Tibial artery (tissue), 4 donors: ENCODE results near the gene CCDC93.

Source experiments
- DNase-seq, 2 donors: peaks; one replicate each; pipeline ENCODE4 v3.0.0-alpha.2; 2019
- H3K27ac ChIP-seq, 2 donors: fragments of 200-600 bp; sonication (generic) in 1 of 2; 1 replicate in 1 of 2; 2 replicates in 1 of 2; pipeline ENCODE4 v1.5.1; 2018 to 2019; ENCODE audit warnings: mild to moderate bottlenecking in 1 of 2
- H3K27me3 ChIP-seq, 2 donors: fragments of 200-600 bp; sonication (generic) in 1 of 2; one replicate each; pipeline versions ENCODE4 v1.5.1 to v1.6.0; 2016 to 2019
- H3K36me3 ChIP-seq, 3 donors: fragments of 200-600 bp; sonication (generic) in 2 of 3; one replicate each; pipeline ENCODE4 v1.5.1; 2016 to 2019; ENCODE audit warnings: mild to moderate bottlenecking in 2 of 3
- H3K4me1 ChIP-seq, 4 donors: fragments of 200-600 bp; sonication (generic) in 2 of 4; 1 replicate in 3 of 4; 2 replicates in 1 of 4; pipeline ENCODE4 v1.5.1; 2016 to 2019
- H3K4me3 ChIP-seq, 2 donors: fragments of 200-600 bp; sonication (generic) in 1 of 2; 1 replicate in 1 of 2; 2 replicates in 1 of 2; pipeline ENCODE4 v1.5.1; 2018 to 2019; ENCODE audit warnings: mild to moderate bottlenecking in 2 of 2
- H3K9me3 ChIP-seq, 3 donors: fragments of 200-600 bp; sonication (generic) in 1 of 3; one replicate each; pipeline ENCODE4 v1.5.1; 2016 to 2019
- CTCF ChIP-seq, 2 experiments: fragments of 200-600 bp in 1 of 2; fragments of 450-650 bp in 1 of 2; IDR thresholded peaks; one replicate each; pipeline ENCODE4 v1.5.1; 2017 to 2019; ENCODE audit warnings: antibody characterized with exemption in 2 of 2, mild to moderate bottlenecking in 1 of 2, moderate library complexity in 1 of 2
- intact Hi-C: fragments of 100-400 bp; cut with DNase I; formaldehyde crosslinking; loops from one replicate; pipeline ENCODE4 v1.15.0; 2023; ENCODE audit warnings: low total_unique reads

The CCDC93 gene

GRCh38 chr2:118013724-118014491, at the start of gene CCDC93:
Gene CCDC93, minus strand, starts transcription at chr2:118014070. Its CDS starts 75 bp downstream, at chr2:118013995.
- intact Hi-C loops, result no loop called here

GRCh38 chr2:118062669-118063068, 48.8 kb upstream of the CCDC93 start:
- no peaks in the 10 kb centered on the region for H3K4me1 ChIP-seq
- intact Hi-C loops, result no loop called here

More at GRCh38 chr2:118013724-118014491, at the start of gene CCDC93:
- peak within 1 kb of the TSS; percentile 78 to 82 for H3K27ac ChIP-seq
- peak; percentile 63 to 88 for DNase-seq
- peak within 1 kb of the TSS; percentile 77 to 87 for H3K4me3 ChIP-seq
- no peaks in the 10 kb centered on the region for H3K27me3 ChIP-seq
- H3K4me1 ChIP-seq, result peaks cover 0 to 22% (median 14%) of the 10 kb centered on the region in 4 donors
- no peak for TF ChIP-seq CTCF (IDR thresholded peaks at IDR 0.05)
- no peaks in the 10 kb centered on the region for H3K9me3 ChIP-seq
- H3K36me3 ChIP-seq, result peaks cover 0 to 4% (median 2%) of the 10 kb centered on the region in 3 donors

GRCh38 chr2:118062048-118062447, 48.2 kb upstream of the CCDC93 start:
- Histone ChIP-seq H3K9me3 (no peaks in the 10 kb centered on the region), H3K27me3 (peaks cover 0 to 7% of the 10 kb centered on the region in 2 donors), H3K4me3 (no peak overlapping the region), H3K27ac (no peak overlapping the region), H3K4me1 (no peaks in the 10 kb centered on the region), H3K36me3 (no peaks in the 10 kb centered on the region)
- no peak for DNase-seq
- TF ChIP-seq CTCF (IDR thresholded peaks at IDR 0.05), result no peak
- intact Hi-C loops, result no loop called here

More at GRCh38 chr2:118062669-118063068, 48.8 kb upstream of the CCDC93 start:
- no peak for DNase-seq
- Histone ChIP-seq H3K27ac (no peak overlapping the region), H3K27me3 (peaks cover 0 to 7% of the 10 kb centered on the region in 2 donors), H3K36me3 (no peaks in the 10 kb centered on the region), H3K4me3 (no peak overlapping the region), H3K9me3 (no peaks in the 10 kb centered on the region)
- TF ChIP-seq CTCF (IDR thresholded peaks at IDR 0.05), result no peak

- Histone ChIP-seq H3K9me3 (no peaks in the 10 kb centered on the region), H3K4me1 (no peaks in the 10 kb centered on the region), H3K4me3 (no peak overlapping the region), H3K27me3 (peaks cover 0 to 2% of the 10 kb centered on the region in 2 donors), H3K27ac (no peak overlapping the region), H3K36me3 (no peaks in the 10 kb centered on the region)
- intact Hi-C loops, result no loop called here
- DNase-seq, result peak in 1 of 2 donors; percentile 26
- peak; percentile 10 to 28 for TF ChIP-seq CTCF (IDR thresholded peaks at IDR 0.05)
Observed at GRCh38 chr2:118061135-118061955, 47.5 kb upstream of the CCDC93 start.

GRCh38 chr2:118059919-118060478, 46.1 kb upstream of the CCDC93 start:
- no peak for DNase-seq

More at GRCh38 chr2:118059919-118060478, 46.1 kb upstream of the CCDC93 start:
- intact Hi-C loops, result no loop called here
- Histone ChIP-seq H3K27me3 (no peaks in the 10 kb centered on the region), H3K4me1 (no peaks in the 10 kb centered on the region), H3K4me3 (no peak overlapping the region), H3K27ac (no peak overlapping the region), H3K36me3 (no peaks in the 10 kb centered on the region), H3K9me3 (no peaks in the 10 kb centered on the region)
- no peak for TF ChIP-seq CTCF (IDR thresholded peaks at IDR 0.05)
